HG03159 (cell line): ENCODE results near the gene ARPC1B.
A peak's percentile ranks its signal among the peaks of the same experiment; 100 is the strongest.
"Not testable (repeated sequence)": the region's sequence is repeated elsewhere in the genome, so short reads cannot be mapped to it uniquely, and the experiment has no call there.

Source experiments
- ATAC-seq: cut with Tn5 transposase; IDR thresholded peaks from one replicate; pipeline ENCODE4 v1.9.1; 2021; ENCODE audit warnings: mild to moderate bottlenecking, moderate library complexity; ENCODE audit not compliant: unreplicated experiment

Gene ARPC1B

DNA sequence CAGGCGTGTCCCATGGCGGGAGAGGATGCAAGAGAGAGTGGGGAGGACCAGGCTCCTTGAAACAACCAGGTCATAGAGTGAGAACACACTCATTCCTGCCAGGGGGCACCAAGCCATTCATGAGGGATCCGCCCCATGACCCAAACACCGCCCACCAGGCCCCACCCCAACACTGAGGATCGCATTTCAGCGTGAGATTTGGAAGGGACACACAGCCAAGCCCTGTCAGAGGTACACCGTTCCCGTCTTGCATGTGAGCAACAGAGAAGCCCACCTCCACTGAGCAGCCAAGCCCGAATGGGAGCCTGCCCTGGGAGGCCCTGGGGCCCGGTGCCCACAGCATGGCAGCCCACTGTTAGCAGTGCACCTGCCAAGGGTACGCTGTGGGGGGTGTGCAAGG is 7.9 kb upstream of the ARPC1B start:
- no peak for ATAC-seq

DNA sequence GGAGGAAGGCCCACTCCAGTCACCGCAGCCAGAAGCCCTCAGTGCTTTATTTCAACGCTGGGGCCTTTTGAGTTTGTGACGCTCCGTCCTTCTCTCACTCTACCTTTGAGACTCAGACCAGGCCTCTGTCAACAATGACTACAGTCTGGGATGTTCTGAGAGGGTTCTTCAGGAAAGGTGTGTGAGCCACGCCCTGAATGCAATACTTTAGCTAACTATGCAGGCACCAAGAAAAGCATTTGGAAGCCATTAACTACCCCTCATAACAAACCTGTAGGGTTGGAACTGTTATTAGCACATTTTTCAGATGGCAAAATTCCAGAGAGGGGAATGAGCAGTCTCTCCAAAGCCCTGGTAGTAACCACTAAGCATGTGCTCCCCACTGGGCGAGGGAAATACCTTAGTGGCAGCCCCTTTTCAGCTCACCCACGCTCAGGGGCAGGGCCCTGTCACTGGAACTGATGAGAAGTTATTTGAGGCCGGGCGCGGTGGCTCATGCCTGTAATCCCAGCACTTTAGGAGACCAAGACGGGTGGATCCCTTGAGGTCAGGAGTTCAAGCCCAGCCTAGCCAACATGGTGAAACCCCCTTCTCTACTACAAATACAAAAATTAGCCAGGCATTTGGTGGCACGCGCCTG is 5.7 kb upstream of the ARPC1B start:
- ATAC-seq, result no peak

DNA sequence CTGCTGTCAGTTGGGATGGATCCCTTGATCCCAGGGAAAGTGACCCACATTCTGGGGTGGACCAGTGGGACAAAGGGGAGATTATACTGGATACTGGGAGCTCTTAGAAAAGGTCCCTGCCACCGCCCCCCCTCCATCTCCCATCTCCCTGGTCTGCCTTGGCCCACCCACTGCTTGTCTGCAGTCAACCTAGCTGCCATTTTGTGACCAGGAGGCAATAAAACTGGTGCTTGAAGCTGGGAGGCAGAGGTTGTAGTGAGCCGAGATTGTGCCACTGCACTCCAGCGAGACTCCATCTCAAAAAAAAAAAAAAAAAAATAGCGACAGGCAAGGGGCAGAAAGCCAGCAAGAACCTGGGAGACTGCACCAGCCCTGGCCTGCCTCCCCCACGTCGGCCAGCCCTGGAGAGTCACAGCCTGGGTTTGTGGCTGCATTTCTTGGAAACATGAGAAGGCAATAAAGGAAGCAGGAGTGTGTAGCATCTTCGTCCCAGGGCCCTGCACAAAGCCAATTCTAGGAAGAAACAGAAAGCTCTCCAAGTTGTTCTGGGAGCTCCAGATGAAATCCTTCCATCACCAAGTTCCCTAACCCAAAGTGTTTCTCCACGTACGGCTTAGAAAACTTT is 4.7 kb upstream of the ARPC1B start:
- no peak for ATAC-seq

DNA sequence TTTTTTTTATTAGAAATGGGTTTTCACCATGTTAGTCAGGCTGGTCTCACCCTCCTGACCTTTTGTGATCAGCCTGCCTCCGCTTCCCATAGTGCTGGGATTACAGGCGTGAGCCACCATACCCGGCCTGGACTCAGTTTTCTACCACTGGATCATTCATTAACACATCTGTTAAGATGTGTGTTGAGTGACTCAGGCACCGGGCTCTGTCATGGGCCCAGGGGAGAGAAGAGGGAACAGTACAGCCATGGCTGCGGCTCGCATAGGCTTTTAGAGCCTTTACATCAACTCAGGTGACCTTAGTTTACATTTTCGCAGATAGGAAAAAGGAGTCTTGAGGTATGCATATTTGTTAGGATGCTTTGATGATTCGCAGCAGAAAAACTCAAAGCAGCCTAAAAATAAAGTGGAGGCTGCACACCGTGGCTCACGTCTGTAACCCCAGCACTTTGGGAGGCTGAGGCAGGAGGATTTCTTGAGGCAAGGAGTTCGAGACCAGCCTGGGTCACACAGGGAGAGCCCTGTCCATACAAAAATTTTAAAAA is 3.1 kb upstream of the ARPC1B start:
- no peak for ATAC-seq

DNA sequence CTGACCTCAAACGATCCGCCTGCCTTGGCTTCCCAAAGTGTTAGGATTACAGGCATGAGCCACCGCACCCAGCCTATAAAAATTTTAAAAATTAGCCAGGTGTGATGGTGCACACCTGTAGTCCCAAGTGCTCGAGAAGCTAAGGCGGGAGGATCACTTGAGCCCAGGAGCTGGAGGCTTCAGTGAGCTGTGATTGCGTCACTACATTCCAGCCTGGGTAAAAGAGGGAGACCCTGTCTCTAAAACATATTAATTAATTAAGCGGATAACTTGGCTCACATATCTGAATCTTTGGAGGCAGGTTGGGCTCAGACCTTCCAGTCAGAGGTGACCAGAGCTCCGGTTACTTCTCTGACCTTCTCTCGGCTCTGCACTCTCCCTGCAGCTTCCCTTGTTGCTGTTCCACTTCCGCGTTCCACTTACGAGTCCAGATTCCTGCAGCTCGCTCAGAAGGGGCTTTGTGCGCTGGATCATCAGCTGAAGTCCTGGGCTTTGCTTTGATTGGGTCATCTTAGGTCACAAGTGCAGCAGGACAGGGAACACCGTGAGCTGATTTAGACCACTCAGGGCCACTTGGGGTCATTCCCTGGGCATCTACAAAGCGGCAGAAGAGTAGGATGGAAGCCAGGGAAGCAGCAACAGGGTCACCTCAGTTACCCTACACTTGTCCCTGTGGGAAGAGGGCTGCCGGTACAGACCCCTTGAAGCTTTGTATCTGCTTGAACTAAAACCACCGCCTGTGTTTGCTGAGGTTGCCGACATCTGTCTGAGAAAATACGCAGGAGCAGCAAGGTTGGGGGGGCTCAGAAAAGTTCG is 2.0 kb upstream of the ARPC1B start:
- no peak for ATAC-seq

DNA sequence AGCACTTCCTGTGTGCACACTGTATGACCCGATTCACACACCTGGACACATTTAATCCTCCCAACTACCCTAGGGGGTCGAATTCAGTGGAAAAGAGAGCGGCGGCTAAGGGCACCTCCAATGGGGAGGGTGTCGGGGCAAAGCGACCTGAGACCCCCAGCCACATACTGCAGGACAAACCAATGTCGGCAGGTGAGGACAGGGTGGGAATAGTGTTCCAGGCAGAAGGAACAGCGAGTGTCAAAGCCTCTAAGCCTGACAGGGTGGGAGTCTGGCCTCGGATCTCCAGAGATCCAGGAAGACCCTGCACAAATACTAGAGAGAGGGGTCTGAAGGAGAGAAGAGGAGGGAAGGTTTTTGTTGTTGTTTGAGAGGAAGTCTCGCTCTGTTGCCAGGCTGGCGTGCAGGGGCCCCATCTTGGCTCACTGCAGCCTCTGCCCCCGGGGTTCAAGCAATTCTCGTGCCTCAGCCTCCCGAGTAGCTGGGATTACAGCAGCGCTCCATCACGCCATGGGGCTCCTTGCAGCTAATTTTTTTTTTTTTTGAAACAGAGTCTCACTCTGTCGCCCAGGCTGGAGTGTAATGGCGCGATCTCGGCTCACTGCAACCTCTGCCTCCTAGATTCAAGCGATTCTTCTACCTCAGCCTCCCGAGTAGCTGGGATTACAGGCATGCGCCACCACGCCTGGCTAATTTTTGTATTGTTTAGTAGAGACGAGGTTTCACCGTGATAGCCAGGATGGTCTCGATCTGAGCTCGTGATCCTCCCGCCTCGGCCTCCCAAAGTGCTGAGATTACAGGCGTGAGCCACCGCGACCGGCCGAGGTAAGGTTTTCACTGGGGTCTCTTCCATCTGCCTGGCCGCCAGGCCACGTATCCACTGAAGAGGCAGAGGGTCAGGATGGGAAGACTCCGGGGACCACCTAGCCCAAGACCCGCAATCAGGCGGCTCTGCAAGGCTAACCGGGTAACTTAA is 1.2 kb upstream of the ARPC1B start:
- no peak for ATAC-seq

DNA sequence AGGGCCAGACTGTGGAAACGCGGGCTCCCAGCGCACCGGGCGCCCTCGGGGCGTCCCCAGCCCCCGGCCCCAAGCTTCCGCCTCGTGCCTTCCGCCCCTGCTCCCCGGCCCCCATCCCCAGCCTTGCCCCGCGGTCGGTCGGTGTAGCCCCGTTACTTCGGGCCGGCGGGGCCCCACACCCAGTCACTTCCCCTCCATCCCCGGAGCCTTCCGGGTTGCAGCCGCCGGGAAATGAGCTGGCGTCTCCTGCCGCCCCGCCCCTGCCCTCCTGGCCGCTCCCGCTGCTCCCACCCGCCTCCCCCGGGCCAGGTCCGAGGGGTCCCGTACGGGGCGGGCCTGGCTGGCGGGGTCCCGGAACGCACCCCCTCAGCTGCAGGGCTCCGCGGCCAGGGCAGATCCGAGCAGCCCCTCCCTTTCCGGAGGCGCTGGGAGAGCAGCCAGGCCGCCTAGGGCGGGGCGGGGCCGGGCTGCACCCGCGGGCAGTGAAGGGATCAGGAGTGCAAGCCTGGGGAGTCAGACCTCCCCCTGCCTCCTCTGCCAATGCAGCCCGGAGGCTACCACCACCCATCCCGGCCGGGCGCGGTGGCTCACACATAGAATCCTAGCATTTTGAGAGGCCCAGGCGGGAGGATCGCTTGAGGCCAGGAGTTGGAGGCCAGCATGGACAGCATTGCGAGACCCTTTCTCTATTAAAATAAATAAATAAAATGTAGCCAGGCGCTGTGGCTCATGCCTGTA is 709 bp downstream of the ARPC1B start:
- peak; percentile 44 for ATAC-seq

DNA sequence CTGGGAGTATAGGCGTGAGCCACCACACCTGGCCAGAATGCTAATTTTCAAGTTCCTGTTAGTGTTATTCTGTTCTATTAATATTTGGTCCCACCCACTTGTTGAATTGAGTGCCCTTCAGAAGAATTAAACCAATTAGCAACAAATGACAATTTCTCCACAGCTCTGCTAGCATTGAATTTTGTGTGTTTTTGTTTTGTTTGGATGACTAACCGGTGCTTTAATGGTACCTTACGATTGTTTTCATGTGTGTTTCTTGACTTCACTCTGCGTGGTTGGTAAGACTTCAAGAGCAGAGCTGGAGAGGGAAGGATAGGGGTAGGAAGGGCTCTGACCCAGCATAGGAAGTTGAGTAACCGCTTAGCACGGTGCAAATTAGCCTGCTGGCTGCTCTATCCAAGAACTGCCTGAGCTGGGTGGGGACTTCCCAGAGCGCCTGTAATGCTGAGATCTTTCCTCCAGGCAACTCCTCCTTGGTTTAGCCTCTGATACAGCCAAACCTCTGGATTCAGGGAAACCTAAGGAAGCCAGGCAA is 4.6 kb downstream of the ARPC1B start:
- no peak for ATAC-seq

DNA sequence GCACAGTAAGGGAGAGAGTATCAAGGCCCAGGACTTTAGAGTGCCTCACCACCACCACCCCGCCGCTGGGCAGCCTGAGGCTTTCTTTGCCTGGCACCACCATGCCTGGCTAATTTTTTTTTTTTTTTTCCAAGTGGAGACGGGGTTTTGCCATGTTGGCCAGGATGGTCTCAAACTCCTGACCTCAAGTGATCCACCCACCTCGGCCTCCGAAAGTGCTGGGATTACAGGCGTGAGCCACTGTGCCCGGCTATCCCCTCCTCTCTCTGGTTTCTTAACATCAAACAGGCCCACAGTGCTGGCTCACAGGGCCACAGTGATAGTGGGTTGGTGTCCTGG is 5.1 kb downstream of the ARPC1B start:
- ATAC-seq, result not testable (repeated sequence)

DNA sequence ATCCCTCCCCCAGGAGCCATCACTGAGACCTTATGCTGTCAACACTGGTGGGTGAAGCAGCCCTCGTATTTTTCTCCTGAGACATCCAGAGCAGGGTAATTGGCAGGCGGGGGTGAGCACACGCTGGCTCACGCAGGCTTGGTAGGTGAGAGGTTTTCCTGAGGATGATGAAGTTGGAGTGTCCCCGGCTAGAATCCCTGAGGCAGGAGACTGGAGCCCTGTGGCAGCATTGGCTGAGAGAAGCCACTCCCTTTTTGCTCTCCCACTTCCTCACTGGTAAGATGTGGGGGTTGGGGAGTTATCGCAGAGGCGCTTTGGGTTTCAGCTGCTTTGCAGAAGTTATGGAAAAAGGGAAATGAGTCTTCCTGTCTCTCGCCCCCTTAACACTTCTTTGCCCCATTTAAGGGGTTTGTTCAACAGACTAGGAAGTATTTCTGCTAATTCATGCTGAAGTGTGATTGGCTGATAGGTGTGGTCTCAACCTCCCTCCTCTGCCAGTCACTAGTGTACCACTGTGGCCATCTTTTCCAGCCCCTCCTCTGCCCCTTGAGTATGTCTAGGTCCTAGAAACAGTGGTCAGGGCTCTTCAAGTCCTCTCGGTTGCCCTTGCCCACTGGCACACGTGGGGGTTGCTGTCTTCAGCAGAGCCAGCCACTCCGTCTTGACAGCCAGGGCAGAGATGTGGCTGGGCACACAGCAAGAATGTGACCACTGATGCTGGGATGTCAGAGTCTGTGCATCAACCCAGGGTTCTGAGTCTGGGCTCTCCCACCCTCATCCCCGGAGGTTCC is 5.7 kb downstream of the ARPC1B start:
- peak; percentile 32 for ATAC-seq

DNA sequence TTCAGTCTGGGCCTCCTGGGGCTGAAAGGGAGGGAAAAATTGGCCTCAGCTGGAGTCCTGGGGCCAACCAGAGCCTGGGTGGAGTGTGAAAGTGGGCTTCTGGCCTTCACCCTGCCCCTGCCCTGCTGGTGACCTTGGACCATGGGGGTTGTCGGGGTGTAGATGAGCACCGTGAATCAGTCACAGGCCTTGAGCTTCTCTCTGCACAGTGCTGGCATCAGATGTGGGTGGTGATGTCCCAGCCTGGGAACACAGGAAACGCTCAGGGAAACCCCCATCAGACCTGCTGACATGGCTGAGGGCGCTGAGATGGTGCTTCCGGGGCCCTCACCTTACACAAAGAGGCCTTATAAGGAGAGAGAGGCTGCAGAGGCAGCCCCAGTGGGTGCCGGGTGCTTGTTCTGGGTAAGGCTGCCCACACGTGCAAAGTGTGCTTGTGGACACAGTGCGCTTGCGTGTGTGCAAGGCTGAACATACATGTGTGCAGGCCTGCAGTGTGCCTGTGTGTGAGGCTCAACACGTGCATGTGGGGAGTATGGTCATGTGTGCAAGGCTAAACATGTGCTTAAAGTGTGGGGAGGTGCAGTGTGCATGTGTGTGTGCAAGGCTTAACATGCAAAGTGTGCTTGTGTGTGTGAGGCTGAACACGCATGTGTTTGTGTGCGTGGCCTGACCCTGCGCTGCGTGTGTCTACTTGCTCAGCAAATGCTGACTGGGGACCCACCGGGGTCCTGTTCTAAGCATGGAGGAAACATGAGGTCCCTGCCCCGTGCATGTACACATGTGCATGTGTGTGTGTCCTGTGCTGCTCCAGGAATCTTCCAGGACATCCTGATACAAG is 6.5 kb downstream of the ARPC1B start:
- peak; percentile 73 for ATAC-seq

DNA sequence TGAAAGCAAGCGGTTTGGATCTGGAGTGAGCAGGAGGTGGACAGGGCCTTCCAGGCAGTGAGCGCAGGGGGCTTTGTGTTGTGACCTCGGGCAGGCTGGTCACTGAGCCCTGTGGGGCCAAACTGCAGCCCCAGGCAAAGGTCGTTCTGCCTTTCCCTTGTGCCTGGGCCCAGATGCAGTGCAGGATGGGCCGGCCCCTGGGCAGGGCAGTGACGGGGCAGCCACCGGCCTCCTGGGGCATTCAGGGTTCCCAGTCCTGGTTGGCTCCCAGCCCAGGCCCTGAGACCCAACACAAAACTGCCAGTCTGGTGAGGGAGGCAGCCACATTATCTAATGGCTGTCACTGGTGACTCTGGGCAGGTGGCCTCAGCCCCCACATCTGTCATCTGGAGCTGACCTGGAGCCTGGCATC is 7.1 kb downstream of the ARPC1B start:
- ATAC-seq, result no peak

DNA sequence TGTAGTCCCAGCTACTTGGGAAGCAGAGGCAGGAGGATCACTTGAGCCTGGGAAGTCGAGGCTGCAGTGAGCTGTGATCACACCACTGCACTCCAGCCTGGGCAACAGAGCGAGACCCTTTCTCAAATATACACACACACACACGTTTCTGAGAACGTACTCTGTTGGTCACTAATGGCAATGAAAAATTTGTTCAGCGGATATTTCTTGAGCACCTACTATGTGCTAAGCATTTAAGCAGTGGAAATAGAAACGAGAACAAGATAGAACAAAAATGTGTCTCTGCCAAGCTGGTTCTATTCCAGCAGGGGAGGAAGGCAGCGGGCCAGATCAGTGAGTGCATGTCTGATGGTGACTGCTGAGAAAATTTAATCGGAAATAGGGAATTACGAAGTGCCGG is 8.7 kb downstream of the ARPC1B start:
- no peak for ATAC-seq

DNA sequence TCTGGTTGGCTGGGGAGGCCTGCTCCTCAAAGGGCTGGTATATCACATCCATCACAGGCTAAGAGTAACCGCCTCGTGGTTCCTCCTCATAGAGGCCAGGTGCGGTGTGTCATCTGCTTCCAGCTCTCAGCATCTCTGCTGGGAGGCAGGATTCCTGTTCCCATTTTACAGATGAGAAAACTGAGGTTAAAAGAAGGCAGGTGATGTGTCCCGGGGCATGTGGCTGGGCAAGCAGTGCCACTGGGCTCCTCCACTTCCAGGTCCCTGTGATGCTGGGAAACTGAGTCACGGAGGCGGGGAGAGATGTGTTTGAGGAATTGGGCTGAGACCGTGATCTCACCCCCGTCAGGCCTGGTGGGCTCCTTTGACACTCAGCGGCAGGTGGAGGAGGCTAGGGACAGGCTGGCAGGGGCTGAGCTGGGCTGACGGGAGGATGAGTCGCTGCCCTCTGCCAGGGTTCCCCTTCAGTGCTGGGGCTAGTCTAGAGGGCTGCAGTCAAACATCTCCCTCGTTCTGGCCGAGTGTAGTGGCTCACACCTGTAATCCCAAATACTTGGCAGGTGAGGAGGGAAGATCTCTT is 9.4 kb downstream of the ARPC1B start:
- ATAC-seq, result no peak

DNA sequence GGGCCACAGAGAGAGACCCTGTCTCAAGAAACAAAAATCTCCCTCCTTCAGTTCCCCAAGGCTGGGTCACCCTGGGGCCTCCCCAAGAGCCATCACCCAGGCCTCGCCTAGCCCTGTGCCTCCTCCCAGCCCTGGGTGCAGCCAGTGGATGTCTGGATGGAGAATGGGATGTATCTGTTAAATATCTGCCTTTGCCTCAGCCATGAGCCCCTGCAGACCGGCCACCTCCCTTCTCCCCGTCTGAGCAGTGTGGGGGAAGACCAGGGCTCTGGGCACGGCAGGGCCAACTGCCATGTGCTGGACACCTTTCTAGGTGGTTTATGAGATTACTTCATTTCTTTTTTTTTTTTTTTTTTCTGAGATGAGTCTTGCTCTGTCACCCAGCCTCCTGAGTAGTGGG is 10.0 kb downstream of the ARPC1B start:
- no peak for ATAC-seq

DNA sequence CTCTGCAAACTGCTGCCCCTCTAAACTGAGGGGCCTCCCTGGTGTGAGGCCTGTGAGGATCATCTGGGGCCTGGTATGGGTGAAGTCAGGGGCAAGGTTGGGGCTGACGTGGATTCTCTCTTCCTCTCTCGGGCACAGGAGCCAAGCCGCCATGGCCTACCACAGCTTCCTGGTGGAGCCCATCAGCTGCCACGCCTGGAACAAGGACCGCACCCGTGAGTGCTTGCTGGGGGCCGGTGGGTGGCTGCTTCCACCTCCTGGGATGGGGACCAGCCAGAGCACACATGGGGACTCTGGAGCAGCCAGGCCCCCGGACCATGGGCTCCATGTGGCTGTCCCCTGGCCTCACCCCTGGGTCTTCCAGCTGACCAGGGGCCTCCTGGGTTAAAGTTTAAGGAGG is 11.0 kb downstream of the ARPC1B start:
- no peak for ATAC-seq

DNA sequence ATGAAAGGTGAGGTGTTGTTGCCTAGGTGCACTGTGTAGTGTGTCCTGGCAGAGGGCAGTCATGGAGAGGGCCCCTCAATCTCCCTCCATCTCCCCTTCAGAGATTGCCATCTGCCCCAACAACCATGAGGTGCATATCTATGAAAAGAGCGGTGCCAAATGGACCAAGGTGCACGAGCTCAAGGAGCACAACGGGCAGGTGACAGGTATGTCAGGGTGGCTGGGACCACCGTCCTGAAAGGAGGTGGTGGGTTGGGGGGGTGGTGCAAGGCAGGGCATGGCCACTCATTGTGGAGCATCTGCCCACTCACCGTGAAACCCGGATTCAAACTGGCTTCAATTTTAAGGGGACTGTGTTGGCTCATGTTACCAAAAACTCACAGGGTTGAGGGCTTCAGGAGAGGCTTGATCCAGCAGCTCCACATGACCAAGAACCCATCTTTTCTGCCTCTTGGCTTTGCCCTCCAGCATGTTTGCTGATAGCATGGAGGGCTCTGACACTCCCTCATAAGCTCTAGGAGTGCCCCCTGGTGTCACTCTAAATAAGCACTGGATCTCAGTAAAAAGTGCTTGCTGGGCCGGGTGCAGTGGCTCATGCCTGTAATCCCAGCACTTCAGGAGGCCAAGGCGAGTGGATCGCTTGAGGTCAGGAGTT is 12.2 kb downstream of the ARPC1B start:
- no peak for ATAC-seq
